ENCODE results near the gene ZNF593.

Gene ZNF593

DNA sequence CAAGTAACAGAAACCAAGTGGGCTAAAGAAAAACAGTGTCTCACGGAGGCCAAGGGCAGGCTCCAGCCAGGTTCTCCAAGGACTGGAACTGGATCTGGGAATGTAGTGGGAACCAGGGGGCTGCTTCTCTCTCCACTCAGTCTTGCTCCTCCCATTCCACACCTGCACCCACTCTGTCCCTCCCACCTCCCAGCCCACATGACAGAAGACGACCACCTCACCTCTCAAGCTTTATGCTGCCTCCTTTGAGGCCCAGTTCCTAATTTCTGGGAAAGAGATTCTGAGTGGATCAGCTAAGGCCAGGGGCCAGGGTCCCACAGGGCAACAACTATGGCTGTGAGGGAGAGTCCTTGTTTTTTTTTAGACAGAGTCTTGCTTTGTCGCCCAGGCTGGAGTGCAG lies 45.5 kb downstream of the ZNF593 start:
- no peak for ATAC-seq (ENCODE audit: low read depth)
- Histone ChIP-seq H3K4me3 (ENCODE audit: severe bottlenecking) (no peak overlapping the region), H3K36me3 (ENCODE audit: low read depth) (no peaks in the 10 kb centered on the region), H3K27ac (ENCODE audit: poor library complexity, severe bottlenecking) (no peak overlapping the region), H3K9me3 (ENCODE audit: severe bottlenecking) (no peaks in the 10 kb centered on the region), H3K27me3 (ENCODE audit: insufficient read depth, poor library complexity, severe bottlenecking) (no peaks in the 10 kb centered on the region), H3K4me1 (ENCODE audit: insufficient read depth, poor library complexity, severe bottlenecking) (no peaks in the 10 kb centered on the region)
- TF ChIP-seq, protein P1, sequence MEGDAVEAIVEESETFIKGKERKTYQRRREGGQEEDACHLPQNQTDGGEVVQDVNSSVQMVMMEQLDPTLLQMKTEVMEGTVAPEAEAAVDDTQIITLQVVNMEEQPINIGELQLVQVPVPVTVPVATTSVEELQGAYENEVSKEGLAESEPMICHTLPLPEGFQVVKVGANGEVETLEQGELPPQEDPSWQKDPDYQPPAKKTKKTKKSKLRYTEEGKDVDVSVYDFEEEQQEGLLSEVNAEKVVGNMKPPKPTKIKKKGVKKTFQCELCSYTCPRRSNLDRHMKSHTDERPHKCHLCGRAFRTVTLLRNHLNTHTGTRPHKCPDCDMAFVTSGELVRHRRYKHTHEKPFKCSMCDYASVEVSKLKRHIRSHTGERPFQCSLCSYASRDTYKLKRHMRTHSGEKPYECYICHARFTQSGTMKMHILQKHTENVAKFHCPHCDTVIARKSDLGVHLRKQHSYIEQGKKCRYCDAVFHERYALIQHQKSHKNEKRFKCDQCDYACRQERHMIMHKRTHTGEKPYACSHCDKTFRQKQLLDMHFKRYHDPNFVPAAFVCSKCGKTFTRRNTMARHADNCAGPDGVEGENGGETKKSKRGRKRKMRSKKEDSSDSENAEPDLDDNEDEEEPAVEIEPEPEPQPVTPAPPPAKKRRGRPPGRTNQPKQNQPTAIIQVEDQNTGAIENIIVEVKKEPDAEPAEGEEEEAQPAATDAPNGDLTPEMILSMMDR (IDR thresholded peaks at IDR 0.05; ENCODE audit: poor library complexity, severe bottlenecking), result no peak
- DNase-seq (ENCODE audit: low spot score), result no peak

DNA sequence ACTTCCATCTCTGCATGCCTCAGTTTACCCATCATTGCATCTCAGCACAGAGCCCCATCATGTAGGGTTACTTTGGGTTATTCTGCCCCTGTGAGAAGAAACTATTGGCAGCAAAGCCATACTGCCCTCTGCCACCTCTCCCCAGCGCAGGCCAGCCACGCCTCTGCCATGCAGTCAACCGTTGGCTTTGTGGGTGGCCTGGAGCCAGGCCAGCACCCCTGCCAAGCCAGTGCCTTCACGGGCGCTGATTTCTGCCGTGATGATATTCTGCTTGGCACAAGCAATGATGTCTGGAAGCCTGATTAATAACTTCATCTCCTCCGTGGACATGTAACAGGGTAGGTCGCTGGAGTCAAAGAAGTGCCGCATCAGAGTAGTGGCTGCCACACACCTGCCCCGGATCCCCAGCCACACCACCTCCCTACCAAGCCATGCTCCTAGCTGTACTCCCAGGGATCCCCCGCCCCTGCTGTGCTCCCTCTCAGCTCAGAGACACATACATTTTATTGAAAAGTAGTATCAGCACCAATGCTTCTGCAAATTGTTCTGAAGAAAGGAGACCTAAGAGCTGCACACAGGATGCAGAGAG lies 49.3 kb downstream of the ZNF593 start:
- Histone ChIP-seq H3K27me3 (ENCODE audit: insufficient read depth, poor library complexity, severe bottlenecking) (no peaks in the 10 kb centered on the region), H3K27ac (ENCODE audit: poor library complexity, severe bottlenecking) (no peak overlapping the region), H3K9me3 (ENCODE audit: severe bottlenecking) (no peaks in the 10 kb centered on the region), H3K4me1 (ENCODE audit: insufficient read depth, poor library complexity, severe bottlenecking) (no peaks in the 10 kb centered on the region), H3K36me3 (ENCODE audit: low read depth) (no peaks in the 10 kb centered on the region), H3K4me3 (ENCODE audit: severe bottlenecking) (no peak overlapping the region)
- TF ChIP-seq, protein P1 (IDR thresholded peaks at IDR 0.05; ENCODE audit: poor library complexity, severe bottlenecking), result no peak
- ATAC-seq (ENCODE audit: low read depth) (no peak), DNase-seq (ENCODE audit: low spot score) (no peak)

Data from RWPE2 (cell line).